Kidney capillary endothelial cell (primary cell): ENCODE measurements around the gene TRAF2.

Experiments
- DNase-seq: peaks from one replicate; pipeline ENCODE4 v3.0.0-alpha.2; 2018; ENCODE audit warnings: low spot score

TRAF2 gene

GRCh38 chr9:136949817-136950655 lies 63.7 kb downstream of the TRAF2 start:
- DNase-seq = peak; percentile 51

- DNase-seq = no peak
These were observed 64.5 kb downstream of the TRAF2 start for GRCh38 chr9:136950656-136951276.

GRCh38 chr9:136951541-136952320 lies 65.4 kb downstream of the TRAF2 start, which contains the start of gene LCN12:
Gene LCN12 (plus strand): TSS chr9:136952273. CDS start chr9:136952328, 55 bp downstream.
- no peak for DNase-seq

DNA sequence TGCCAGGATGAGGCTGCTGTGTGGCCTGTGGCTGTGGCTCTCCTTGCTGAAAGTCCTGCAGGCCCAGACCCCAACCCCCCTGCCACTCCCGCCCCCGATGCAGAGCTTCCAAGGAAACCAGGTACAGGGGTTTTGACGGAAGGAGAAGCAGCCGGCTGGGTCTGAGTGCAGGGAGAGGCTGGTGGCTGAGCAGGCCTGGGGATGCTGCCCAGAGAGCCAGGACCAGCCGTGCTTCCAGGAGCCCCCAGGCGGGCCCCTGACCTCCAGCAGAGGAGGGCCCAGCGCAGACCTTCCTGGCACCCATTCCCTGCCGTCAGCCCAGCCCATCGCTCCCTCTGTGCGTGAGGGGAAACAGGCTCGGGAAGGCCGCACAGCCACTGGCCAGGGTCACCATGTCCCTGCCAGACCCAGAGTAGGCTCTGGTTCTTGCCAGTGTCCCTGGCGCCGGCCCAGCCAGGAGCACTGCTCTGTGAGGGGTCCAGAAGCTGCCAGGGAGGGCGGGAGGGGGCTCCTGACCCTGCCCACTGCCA lies 66.1 kb downstream of the TRAF2 start:
- no peak for DNase-seq

DNA sequence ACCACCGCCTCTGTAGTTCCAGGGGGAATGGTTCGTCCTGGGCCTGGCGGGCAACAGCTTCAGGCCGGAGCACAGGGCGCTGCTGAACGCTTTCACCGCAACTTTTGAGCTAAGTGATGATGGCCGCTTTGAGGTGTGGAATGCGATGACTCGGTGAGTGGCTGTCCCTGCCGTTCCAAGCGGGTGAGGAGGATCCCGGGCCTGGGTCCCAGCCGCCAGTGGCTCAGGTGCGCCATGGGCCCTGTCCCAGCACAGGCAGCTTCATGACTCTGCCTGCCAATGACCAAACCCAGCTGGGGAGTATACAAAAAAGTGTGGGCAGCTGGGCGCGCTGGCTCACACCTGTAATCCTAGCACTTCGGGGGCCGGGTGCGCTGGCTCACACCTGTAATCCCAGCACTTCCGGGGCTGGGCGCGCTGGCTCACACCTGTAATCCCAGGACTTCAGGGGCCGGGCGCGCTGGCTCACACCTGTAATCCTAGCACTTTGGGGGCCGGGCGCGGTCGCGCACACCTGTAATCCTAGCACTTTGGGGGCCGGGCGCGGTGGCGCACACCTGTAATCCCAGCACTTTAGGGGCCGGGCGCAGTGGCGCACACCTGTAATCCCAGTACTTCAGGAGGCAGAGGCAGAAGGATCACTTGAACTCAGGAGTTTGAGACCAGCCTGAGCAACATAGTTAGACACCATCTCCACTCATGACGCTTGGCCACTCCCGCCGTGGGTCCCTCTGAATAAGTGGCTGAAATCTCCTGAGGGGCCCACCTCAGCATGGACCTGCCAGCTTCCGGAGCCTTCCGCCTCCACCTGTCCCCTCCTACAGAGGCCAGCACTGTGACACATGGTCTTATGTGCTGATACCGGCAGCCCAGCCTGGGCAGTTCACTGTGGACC lies 66.8 kb downstream of the TRAF2 start:
- DNase-seq = no peak

DNA sequence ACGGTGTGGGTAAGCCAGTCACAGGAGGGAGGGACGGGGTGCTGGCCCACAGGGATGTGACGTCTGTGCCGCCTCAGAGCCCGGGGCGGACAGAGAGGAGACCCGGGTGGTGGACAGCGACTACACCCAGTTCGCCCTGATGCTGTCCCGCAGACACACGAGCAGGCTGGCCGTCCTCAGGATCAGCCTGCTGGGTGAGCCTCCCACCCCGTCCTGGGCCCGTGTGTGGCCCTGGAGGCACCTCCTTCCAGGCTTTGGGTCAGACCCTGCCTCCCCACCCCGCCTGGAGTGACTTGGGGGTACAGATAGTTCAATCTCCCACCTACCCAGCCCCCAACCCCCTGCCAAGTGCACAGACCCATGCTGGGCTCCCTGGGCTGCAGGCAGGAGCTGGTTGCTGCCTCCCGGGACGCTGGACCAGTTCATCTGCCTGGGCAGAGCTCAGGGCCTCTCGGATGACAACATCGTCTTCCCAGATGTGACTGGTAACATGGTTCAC lies 67.5 kb downstream of the TRAF2 start:
- no peak for DNase-seq

DNA sequence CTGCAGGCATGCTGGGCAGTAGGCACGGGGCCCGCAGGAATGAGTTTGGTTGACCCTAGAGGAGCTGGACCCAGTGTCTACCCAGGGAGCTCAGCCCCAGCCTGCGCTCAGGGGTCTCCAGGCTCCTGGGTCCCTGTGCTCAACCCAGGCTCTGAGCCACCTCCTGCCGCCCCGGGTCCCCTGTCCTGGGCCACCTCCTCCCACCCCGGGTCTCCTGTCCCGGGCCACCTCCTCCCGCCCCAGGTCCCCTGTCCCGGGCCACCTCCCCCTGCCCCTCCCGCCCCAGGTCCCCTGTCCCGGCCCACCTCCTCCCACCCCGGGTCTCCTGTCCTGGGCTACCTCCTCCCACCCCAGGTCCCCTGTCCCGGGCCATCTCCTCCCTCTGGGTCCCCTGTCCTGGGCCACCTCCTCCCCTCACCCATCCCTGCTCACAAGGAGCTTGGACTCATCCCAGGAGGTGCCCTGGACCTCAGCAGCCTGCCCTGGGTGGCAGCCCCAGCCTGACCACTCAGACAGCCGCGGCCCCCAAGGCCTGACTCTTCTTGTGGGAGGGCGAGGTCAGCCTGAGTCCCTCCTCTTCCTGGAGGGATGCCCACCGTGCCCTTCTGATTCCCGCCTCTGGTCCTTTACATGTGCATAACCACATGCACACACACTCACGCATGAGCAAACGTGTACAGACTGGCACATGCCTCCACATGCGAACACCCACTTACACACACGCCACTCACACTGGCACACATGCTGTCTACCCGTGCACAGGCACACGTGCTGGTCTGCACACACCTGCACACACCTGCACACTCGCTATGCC lies 68.2 kb downstream of the TRAF2 start:
- no peak for DNase-seq

DNA sequence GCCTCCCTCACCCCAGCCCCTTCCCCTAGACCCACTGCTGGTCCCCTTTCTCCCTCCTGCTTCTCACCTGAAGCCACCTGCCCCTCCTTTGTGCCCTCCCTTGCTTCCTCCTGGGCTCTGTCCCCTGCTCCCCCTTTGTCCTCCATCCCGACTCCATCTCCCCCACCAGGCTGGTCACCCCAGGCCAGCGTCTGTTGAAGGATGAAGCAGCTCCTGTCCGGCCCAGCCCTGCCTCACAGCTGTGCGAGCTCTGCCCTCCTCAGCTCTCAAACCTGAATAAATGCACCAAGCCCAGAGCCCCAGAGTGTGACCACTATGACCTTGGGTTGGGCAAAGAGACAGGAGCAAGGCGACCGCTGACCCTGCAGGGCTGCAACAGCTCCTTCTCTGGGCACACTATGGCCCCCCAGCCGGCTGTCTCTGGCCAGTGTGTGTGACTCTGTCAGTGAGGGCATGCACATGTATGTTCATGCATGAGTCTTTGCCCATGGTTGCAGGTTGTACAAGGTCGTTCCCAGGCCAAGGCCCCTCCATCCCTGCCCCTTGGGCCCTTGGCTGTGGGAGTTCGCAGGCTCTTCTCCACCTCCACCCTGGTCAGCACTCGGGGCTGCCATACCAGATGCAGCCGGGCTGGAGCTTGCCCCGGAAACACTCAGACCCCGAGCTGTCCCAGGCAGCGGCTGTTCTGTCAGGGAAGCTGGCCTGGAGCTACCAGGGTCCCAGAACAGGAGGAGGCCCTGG lies 69.1 kb downstream of the TRAF2 start:
- no peak for DNase-seq

DNA sequence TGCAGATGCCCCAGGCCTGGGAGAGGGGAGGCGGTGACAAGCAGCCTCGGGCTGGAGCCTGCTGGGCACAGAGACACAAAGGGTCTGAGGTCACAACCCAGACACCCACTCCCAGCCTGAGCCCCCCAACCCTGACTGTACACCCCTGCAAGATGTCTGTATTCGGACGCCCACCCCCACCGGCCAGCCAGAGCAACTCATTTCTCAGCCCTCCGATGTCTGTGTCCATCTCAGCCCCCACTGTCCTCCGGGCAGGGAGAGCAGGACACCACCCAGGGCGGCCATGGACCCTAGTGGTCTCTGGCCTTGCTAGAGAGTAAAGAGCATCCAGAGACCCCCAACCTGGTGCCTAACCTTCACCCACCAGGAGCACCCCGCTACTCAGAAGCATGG lies 69.6 kb downstream of the TRAF2 start:
- no peak for DNase-seq

DNA sequence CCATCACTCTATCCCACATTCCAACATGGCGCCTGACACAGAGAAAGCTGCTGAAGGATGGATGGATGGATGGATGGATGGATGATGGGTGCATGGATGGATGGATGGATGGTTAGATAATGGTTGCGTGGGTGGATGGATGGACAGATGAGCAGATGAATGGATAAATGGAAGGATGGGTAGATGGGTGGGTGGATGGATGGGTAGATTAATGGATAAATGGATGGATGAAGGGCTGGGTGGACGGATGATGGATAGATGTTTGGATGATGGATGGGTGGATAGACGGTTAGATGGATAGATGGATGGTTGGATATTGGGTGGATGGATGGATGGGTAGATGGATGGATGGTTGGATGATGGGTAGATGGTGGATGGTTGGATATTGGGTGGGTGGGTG lies 70.3 kb downstream of the TRAF2 start:
- no peak for DNase-seq

DNA sequence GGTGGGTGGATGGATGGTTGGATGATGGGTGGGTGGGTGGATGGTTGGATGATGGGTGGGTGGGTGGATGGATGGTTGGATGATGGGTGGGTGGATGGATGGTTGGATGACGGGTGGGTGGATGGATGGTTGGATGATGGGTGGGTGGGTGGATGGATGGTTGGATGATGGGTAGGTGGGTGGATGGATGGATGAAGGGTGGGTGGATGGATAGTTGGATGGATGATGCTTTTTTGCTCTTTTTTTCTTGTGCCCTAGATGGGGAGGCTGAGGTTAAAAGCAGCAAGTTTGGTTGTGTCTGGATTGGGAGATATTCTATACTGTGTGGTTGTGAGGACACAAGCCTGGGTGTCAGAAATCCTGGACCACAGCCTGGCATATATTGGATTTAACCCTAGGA lies 71.1 kb downstream of the TRAF2 start:
- no peak for DNase-seq

- DNase-seq = no peak
These were observed 71.6 kb downstream of the TRAF2 start for GRCh38 chr9:136957901-136958300.

- no peak for DNase-seq
These were observed 72.2 kb downstream of the TRAF2 start for GRCh38 chr9:136958473-136958872.

- DNase-seq = no peak
These were observed 72.9 kb downstream of the TRAF2 start for GRCh38 chr9:136958898-136959850.

GRCh38 chr9:136960212-136960937 lies 74.1 kb downstream of the TRAF2 start:
- DNase-seq = no peak

GRCh38 chr9:136960938-136961275 lies 74.6 kb downstream of the TRAF2 start:
- no peak for DNase-seq

DNA sequence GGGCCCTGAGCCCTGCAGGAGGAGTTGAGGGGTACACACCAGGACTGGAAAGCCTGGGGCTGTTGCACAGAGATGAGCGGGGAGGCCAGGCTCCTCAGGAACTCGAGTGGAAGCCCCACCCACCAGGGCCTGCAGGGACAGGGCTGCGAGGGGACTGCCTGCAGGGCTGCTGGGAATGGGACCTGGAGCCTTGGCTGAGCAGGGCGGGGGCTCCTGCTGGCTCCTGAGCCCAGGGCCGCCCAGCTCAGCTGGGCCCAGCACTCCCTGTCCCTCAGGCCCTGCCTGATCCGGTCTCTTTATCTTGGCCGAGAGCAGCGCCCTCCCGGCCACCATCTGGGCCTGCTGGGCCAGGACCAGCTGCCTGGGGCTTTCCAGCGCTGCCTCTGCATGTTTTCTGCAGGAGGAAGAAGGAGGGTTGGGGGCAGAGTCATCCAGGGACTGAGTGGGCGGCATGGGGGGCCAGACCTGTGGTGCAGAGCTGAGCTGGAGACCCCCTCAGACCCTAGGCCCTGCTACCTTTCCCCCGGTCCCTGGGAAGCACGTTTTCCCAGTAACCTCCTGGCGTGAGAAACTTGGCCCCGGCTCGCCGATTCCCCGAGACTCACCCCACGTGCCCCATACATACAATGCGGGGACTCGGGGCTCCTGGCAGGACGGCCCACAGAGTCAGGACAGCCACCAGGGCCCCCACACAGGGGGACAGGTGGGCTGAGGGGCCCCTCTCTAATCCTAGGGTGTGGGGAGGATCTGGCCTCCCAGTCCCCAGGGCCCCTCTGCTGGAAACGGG lies 75.2 kb downstream of the TRAF2 start:
- no peak for DNase-seq
